ENCODE measurements around the gene SMTN. TPM values are rescaled to one million over a fixed set of nuclear protein-coding genes. Genes with fewer than 3 reads are reported as not detected.

The SMTN gene
- total RNA-seq (2022; extraction: Qiagen RNA extraction), result 23.2 to 32.1 TPM (median 26.6 TPM) in 5 replicates

GRCh38 chr22:31080848-31081649, at the start of gene SMTN:
TSS of gene SMTN (plus strand) at chr22:31081318. CDS start at chr22:31083259, 1,941 bp downstream.

GRCh38 chr22:31107178-31107893, 26.2 kb downstream of the SMTN start, which contains the start of gene SELENOM:
TSS of gene SELENOM (minus strand) at chr22:31107568. CDS start at chr22:31107505, 63 bp downstream.

GRCh38 chr22:31122532-31123291, 41.6 kb downstream of the SMTN start, which contains the start of gene INPP5J:
TSS of gene INPP5J (plus strand) at chr22:31122966. CDS start at chr22:31123015, 49 bp downstream.

DNA sequence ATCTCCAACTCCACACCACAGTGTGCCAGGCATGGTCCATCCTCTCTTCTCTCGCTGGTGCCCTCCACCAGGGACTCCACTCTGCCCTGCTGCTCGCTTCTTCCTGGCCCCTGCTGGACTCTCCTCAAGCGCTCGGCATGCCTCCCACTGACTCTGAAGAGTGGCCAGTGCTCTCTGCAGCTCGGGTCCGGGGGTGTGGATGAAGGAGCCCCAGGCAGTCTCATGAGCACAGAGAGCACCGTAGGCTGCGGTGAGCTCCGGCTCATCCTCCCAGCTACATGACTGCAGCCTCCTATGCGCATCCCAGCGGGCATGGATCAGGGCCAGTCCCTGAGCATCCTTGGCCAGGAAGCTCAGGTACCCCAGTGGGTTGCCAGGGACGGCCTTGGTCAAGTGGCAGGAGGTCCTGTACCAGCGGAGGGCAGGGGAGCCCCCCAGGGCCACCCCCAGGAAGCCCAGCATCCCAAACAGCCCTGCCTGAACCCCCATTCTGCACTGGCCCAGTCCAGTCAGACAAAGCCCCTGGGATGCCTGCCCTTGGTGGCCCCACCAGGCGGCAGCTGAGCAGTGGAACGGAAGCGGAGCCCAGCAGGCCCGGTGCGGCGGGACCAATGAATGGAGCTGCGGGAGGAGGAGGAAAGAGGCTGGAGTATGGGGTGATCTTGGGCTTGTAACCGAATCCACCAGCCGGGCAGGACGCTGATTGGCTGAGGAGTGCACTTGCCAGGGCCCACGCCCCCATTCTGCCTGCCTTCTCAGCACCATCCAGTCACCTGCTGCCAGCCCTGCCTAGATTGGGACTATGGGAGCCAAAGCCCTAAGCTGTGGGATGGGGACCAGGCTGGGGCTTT, 59.0 kb downstream of the SMTN start, which contains the start of gene PLA2G3:
TSS of gene PLA2G3 (minus strand) at position 643 of the 851 bp plus-strand sequence. CDS start at position 489, 154 bp downstream.

Other genes with a start within 250 kb of the SMTN start
- 11.8 to 13.8 TPM (median 13.2 TPM) in 5 replicates for gene MORC2, start 112.5 kb upstream of the SMTN start, total RNA-seq (2022; extraction: Qiagen RNA extraction)
- gene TUG1, start 112.1 kb upstream of the SMTN start, total RNA-seq (2022; extraction: Qiagen RNA extraction), result 25.1 to 29.3 TPM (median 26.6 TPM) in 5 replicates
- gene SELENOM, start 26.2 kb downstream of the SMTN start, total RNA-seq (2022; extraction: Qiagen RNA extraction), result 55.2 to 75.8 TPM (median 69.0 TPM) in 5 replicates
- gene INPP5J, start 41.6 kb downstream of the SMTN start, total RNA-seq (2022; extraction: Qiagen RNA extraction), result 0.44 to 0.56 TPM (median 0.54 TPM) in 5 replicates
- not detected in 5 replicates for gene PLA2G3, start 59.2 kb downstream of the SMTN start, total RNA-seq (2022; extraction: Qiagen RNA extraction)
- gene RNF185, start 78.9 kb downstream of the SMTN start, total RNA-seq (2022; extraction: Qiagen RNA extraction), result 22.7 to 25.9 TPM (median 25.3 TPM) in 5 replicates
- 7.4 to 9.0 TPM (median 7.7 TPM) in 5 replicates for gene LIMK2, start 131.0 kb downstream of the SMTN start, total RNA-seq (2022; extraction: Qiagen RNA extraction)
- gene PIK3IP1, start 211.2 kb downstream of the SMTN start, total RNA-seq (2022; extraction: Qiagen RNA extraction), result 0.73 to 1.2 TPM (median 0.78 TPM) in 5 replicates